Neural progenitor cell (in vitro differentiated cells): Measurements from ENCODE around the gene KRT40. TPM values are rescaled to one million over a fixed set of nuclear protein-coding genes. Genes with fewer than 3 reads are reported as not detected.

Experiments used
- DNase-seq: peaks from one replicate; pipeline ENCODE4 v3.0.0-alpha.2; 2016; ENCODE audit warnings: low spot score
- H2AFZ ChIP-seq: fragments of 200-600 bp; sonication (generic); replicated peaks from 2 replicates; pipeline ENCODE4 v1.6.1; 2016; ENCODE audit warnings: antibody characterized with exemption
- H3F3A ChIP-seq: fragments of 200-600 bp; sonication (generic); 2 replicates; pipeline ENCODE4 v1.6.1; 2016; ENCODE audit warnings: antibody characterized with exemption, low read depth
- H3K27ac ChIP-seq: fragments of 200-600 bp; sonication (generic); 2 replicates; pipeline ENCODE4 v1.5.1; 2016; ENCODE audit warnings: mild to moderate bottlenecking
- H3K27me3 ChIP-seq: fragments of 200-600 bp; sonication (generic); 2 replicates; pipeline ENCODE4 v1.6.1; 2016; ENCODE audit warnings: mild to moderate bottlenecking, moderate library complexity
- H3K36me3 ChIP-seq: fragments of 200-600 bp; sonication (generic); 2 replicates; pipeline ENCODE4 v1.5.1; 2016
- H3K4me1 ChIP-seq: fragments of 200-600 bp; sonication (generic); 2 replicates; pipeline ENCODE4 v1.6.1; 2016; ENCODE audit warnings: mixed run types
- H3K4me2 ChIP-seq: fragments of 200-600 bp; sonication (generic); 2 replicates; pipeline ENCODE4 v1.6.1; 2016
- H3K4me3 ChIP-seq: fragments of 200-600 bp; sonication (generic); 2 replicates; pipeline ENCODE4 v1.5.1; 2016
- H3K79me2 ChIP-seq: fragments of 200-600 bp; sonication (generic); 2 replicates; pipeline ENCODE4 v1.6.1; 2016; ENCODE audit warnings: low read depth
- H3K9ac ChIP-seq: fragments of 200-600 bp; sonication (generic); 2 replicates; pipeline ENCODE4 v1.6.1; 2016
- H3K9me3 ChIP-seq: fragments of 200-600 bp; sonication (generic); 2 replicates; pipeline ENCODE4 v1.5.1; 2016; ENCODE audit warnings: low read depth
- H4K20me1 ChIP-seq: fragments of 200-600 bp; sonication (generic); 2 replicates; pipeline ENCODE4 v1.6.1; 2016; ENCODE audit warnings: low read depth
- H3K27ac Mint-ChIP-seq: 3 replicates; pipeline ENCODE4 v1.8.0; 2021; ENCODE audit warnings: mixed read lengths
- H3K27me3 Mint-ChIP-seq: 2 replicates; pipeline ENCODE4 v1.8.0; 2022; ENCODE audit warnings: low read depth, mild to moderate bottlenecking, inconsistent platforms, moderate library complexity, mixed read lengths; ENCODE audit not compliant: insufficient read depth
- H3K36me3 Mint-ChIP-seq: 3 replicates; pipeline ENCODE4 v1.8.0; 2021; ENCODE audit warnings: mixed read lengths
- H3K4me1 Mint-ChIP-seq: 3 replicates; pipeline ENCODE4 v1.8.0; 2021; ENCODE audit warnings: mixed read lengths
- H3K4me3 Mint-ChIP-seq: 3 replicates; pipeline ENCODE4 v1.8.0; 2021; ENCODE audit warnings: mild to moderate bottlenecking, moderate library complexity, mixed read lengths
- H3K9me3 Mint-ChIP-seq: 3 replicates; pipeline ENCODE4 v1.8.0; 2020; ENCODE audit warnings: mixed read lengths
- EZH2 ChIP-seq: fragments of 200-600 bp; sonication (generic); IDR thresholded peaks from 2 replicates; pipeline ENCODE4 v1.6.1; 2017; ENCODE audit warnings: antibody characterized with exemption, mild to moderate bottlenecking, moderate library complexity
- EZH2phosphoT487 ChIP-seq: fragments of 200-600 bp; sonication (generic); IDR thresholded peaks from 2 replicates; pipeline ENCODE4 v1.6.1; 2017; ENCODE audit warnings: antibody characterized with exemption
- total RNA-seq: library from RNA; depleted of rRNA; stranded (reverse); fragments of >200 nt; gene quantifications from 2 replicates; pipeline ENCODE4 v1.2.3, GENCODE V29; 2015; ENCODE audit warnings: low replicate concordance
- TF ChIP-seq, protein P1 (sequence below): fragments of 200-600 bp; sonication (generic); IDR thresholded peaks from 2 replicates; pipeline ENCODE4 v1.5.1; 2017; ENCODE audit warnings: antibody characterized with exemption, mild to moderate bottlenecking

Gene KRT40
- total RNA-seq, 1 donor from 2014 or later: not detected

DNA sequence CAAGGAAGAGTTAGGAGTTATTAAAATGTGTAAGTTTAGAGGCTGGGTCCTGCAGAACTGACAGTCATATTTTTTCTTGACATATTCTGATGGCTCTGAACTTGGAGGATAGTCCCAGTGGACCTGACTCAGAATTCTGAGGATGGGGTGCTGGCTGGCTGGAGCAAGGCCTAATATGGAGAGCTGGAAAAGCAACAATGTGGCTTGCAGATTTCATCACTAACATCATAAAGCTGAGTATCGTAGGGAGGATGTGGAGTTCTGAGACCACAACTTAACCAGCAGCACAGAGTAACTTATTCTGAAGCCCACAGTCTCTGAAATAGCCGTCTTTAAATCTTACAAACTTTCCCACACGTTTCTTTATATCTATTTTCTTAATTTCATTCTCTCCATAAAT is 40.6 kb upstream of the KRT40 start:
- no peaks in the 10 kb centered on the region for H4K20me1 ChIP-seq
- no peak for DNase-seq
- TF ChIP-seq, protein P1, sequence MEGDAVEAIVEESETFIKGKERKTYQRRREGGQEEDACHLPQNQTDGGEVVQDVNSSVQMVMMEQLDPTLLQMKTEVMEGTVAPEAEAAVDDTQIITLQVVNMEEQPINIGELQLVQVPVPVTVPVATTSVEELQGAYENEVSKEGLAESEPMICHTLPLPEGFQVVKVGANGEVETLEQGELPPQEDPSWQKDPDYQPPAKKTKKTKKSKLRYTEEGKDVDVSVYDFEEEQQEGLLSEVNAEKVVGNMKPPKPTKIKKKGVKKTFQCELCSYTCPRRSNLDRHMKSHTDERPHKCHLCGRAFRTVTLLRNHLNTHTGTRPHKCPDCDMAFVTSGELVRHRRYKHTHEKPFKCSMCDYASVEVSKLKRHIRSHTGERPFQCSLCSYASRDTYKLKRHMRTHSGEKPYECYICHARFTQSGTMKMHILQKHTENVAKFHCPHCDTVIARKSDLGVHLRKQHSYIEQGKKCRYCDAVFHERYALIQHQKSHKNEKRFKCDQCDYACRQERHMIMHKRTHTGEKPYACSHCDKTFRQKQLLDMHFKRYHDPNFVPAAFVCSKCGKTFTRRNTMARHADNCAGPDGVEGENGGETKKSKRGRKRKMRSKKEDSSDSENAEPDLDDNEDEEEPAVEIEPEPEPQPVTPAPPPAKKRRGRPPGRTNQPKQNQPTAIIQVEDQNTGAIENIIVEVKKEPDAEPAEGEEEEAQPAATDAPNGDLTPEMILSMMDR: no peak
- TF ChIP-seq EZH2 (no peak), EZH2phosphoT487 (no peak)
- Mint-ChIP-seq H3K36me3 (no peaks in the 10 kb centered on the region), H3K4me3 (no peak overlapping the region), H3K9me3 (no peaks in the 10 kb centered on the region), H3K4me1 (no peaks in the 10 kb centered on the region), H3K27me3 (no peaks in the 10 kb centered on the region), H3K27ac (no peak overlapping the region)
- no peak overlapping the region for H3K9ac ChIP-seq
- H3K4me2 ChIP-seq: no peak overlapping the region
- no peak overlapping the region for H2AFZ ChIP-seq
- H3F3A ChIP-seq: no peaks in the 10 kb centered on the region
- no peaks in the 10 kb centered on the region for H3K4me1 ChIP-seq
- no peaks in the 10 kb centered on the region for H3K27me3 ChIP-seq
- H3K9me3 ChIP-seq: no peaks in the 10 kb centered on the region
- no peak overlapping the region for H3K4me3 ChIP-seq
- no peak overlapping the region for H3K27ac ChIP-seq
- no peaks in the 10 kb centered on the region for H3K79me2 ChIP-seq
- H3K36me3 ChIP-seq: no peaks in the 10 kb centered on the region

DNA sequence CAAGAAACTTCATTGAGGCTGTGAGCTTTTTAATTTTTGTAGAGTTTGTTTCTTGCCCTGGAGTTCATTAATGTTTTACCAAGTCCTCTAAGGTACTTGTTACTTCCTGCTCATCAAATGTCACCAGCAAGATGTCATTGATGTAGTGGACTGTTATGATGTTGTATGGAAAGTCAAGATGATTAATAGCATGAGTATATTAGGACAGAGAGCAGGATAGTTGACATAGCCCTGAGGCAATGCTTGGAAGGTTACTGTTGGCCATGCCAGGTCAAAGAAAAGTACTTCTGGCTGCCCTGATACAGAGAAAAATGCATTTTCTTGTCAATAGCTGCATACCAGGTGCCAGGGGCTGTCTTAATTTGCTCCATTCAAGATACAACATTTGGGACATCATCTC is 36.2 kb upstream of the KRT40 start:
- no peak overlapping the region for H3K4me2 ChIP-seq

DNA sequence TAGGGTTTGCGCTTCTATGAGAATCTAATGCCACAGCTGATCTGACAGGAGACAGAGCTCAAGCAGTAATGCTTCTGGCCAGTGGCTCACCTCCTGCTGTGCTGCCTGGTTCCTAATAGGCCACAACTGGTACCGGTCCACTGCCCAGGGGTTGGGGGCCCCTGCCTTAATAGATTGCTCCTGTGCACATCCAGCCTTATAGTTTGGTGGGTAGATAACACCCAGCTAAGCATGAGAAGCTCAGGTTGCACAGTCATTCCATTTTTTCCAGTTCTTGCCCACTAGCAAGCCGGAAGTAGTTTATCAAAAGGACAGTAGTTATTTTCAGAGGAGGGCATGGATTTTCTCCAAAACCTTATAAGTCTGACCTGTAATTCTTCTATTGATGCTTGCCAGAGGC is 35.3 kb upstream of the KRT40 start:
- no peaks in the 10 kb centered on the region for H3K27me3 Mint-ChIP-seq
- no peaks in the 10 kb centered on the region for H3K9me3 Mint-ChIP-seq
- no peak overlapping the region for H3K4me3 ChIP-seq
- H3K4me1 Mint-ChIP-seq: no peaks in the 10 kb centered on the region
- H3K36me3 ChIP-seq: no peaks in the 10 kb centered on the region
- TF ChIP-seq EZH2phosphoT487: no peak
- TF ChIP-seq, protein P1: no peak
- no peak for TF ChIP-seq EZH2
- no peaks in the 10 kb centered on the region for H3K4me1 ChIP-seq
- no peak overlapping the region for H3K27ac Mint-ChIP-seq
- no peak overlapping the region for H2AFZ ChIP-seq
- H4K20me1 ChIP-seq: no peaks in the 10 kb centered on the region
- no peak overlapping the region for H3K4me3 Mint-ChIP-seq
- H3K9ac ChIP-seq: no peak overlapping the region
- no peaks in the 10 kb centered on the region for H3K79me2 ChIP-seq
- no peaks in the 10 kb centered on the region for H3K36me3 Mint-ChIP-seq
- H3K27me3 ChIP-seq: no peaks in the 10 kb centered on the region
- H3K27ac ChIP-seq: no peak overlapping the region
- no peaks in the 10 kb centered on the region for H3K9me3 ChIP-seq
- no peak overlapping the region for H3K4me2 ChIP-seq
- H3F3A ChIP-seq: no peaks in the 10 kb centered on the region
- no peak for DNase-seq

More for the DNA sequence above, 36.2 kb upstream of the KRT40 start:
- Mint-ChIP-seq H3K4me3 (no peak overlapping the region), H3K9me3 (no peaks in the 10 kb centered on the region), H3K27ac (no peak overlapping the region), H3K36me3 (no peaks in the 10 kb centered on the region), H3K4me1 (no peaks in the 10 kb centered on the region), H3K27me3 (no peaks in the 10 kb centered on the region)
- Histone ChIP-seq H3K27me3 (no peaks in the 10 kb centered on the region), H3K9me3 (no peaks in the 10 kb centered on the region), H3K4me1 (no peaks in the 10 kb centered on the region), H2AFZ (no peak overlapping the region), H3F3A (no peaks in the 10 kb centered on the region), H3K79me2 (no peaks in the 10 kb centered on the region), H4K20me1 (no peaks in the 10 kb centered on the region), H3K9ac (no peak overlapping the region), H3K36me3 (no peaks in the 10 kb centered on the region), H3K27ac (no peak overlapping the region), H3K4me3 (no peak overlapping the region)
- DNase-seq: no peak
- TF ChIP-seq EZH2phosphoT487 (no peak), EZH2 (no peak)
- TF ChIP-seq, protein P1: no peak

DNA sequence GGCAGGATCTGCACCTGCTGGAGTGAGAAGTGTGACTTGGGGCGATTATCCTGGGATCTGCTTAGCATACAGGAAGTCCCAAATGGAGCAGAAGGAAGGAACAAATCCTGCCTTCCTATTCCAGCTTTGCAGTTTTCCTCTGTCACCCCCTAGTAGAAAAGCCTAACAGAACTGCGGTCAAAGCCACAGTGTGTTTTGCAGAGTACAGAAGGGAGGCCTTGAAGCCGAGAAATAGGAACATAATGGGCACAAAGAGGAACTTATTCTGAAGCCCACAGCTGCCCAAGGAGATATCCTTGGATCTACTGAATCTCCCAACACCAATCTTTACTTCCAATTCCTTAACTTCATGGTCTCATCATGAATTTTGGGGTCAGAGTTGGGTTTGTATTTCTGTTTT is 34.4 kb upstream of the KRT40 start:
- Histone ChIP-seq H3K9me3 (no peaks in the 10 kb centered on the region), H3K4me2 (no peak overlapping the region), H3K9ac (no peak overlapping the region), H3F3A (no peaks in the 10 kb centered on the region), H3K36me3 (no peaks in the 10 kb centered on the region), H3K27ac (no peak overlapping the region), H3K4me1 (no peaks in the 10 kb centered on the region), H4K20me1 (no peaks in the 10 kb centered on the region), H3K4me3 (no peak overlapping the region), H3K79me2 (no peaks in the 10 kb centered on the region), H2AFZ (peak overlapping the region; percentile 73), H3K27me3 (no peaks in the 10 kb centered on the region)
- no peak overlapping the region for H3K27ac Mint-ChIP-seq
- no peaks in the 10 kb centered on the region for H3K9me3 Mint-ChIP-seq
- no peaks in the 10 kb centered on the region for H3K36me3 Mint-ChIP-seq
- no peaks in the 10 kb centered on the region for H3K27me3 Mint-ChIP-seq
- no peaks in the 10 kb centered on the region for H3K4me1 Mint-ChIP-seq
- no peak overlapping the region for H3K4me3 Mint-ChIP-seq
- DNase-seq: no peak
- TF ChIP-seq, protein P1: no peak
- TF ChIP-seq EZH2 (no peak), EZH2phosphoT487 (no peak)
